HepG2 (cell line): ENCODE measurements around the gene UTRN. TPM values are rescaled to one million over a fixed set of nuclear protein-coding genes. Genes with fewer than 3 reads are reported as not detected.

Source experiments
- ATAC-seq: fragments of 200-7000 bp; cut with Tn5 transposase; 3 replicates; pipeline ENCODE4 v1.9.1; 2020; ENCODE audit warnings: mild to moderate bottlenecking, moderate library complexity
- BruUV-seq: library from RNA; stranded (reverse); fragments of 400-500 nt; replicated peaks from 2 replicates; lab custom pipeline; 2021; lab: Mats Ljungman, UMichigan
- CTCF ChIA-PET: fragments of 300-600 bp; formaldehyde crosslinking; extraction: SDS; loops from one replicate; lab custom pipeline; 2021; ENCODE audit warnings: low total read pairs, inconsistent platforms, low intra/inter-chr PET ratio; lab: Yijun Ruan, JAX
- POLR2A ChIA-PET: fragments of 350-600 bp; sonication (Branson Sonifier 250); formaldehyde crosslinking; loops from one replicate; lab custom pipeline; 2020; ENCODE audit warnings: antibody characterized with exemption, inconsistent platforms; lab: Yijun Ruan, JAX
- DNase-seq: peaks from one replicate; pipeline ENCODE4 v3.0.0-alpha.2; 2015; ENCODE audit warnings: low spot score
- FAIRE-seq: peaks from 3 replicates; lab custom pipeline; 2011; peaks lifted over from hg19 to GRCh38; lab: Jason Lieb, UNC
- H2AFZ ChIP-seq: one replicate; pipeline ENCODE4 v1.6.1; 2011; ENCODE audit warnings: low read length, inconsistent platforms
- H3K27ac ChIP-seq: fragments of 300-600 bp; 3 replicates; pipeline ENCODE4 v1.8.0; 2011; ENCODE audit warnings: mixed run types, mild to moderate bottlenecking, mixed read lengths, low read length, inconsistent platforms; ENCODE audit not compliant: insufficient read depth; ENCODE audit errors: extremely low read length
- H3K27me3 ChIP-seq, 2 experiments: fragments of 200-600 bp in 1 of 2; 2 replicates in 1 of 2; 3 replicates in 1 of 2; pipeline versions ENCODE4 v1.6.0 to v1.8.0; 2011; ENCODE audit warnings: low read length in 2 of 2, mild to moderate bottlenecking in 2 of 2, moderate library complexity in 2 of 2, inconsistent platforms in 1 of 2; ENCODE audit not compliant: insufficient read depth in 2 of 2, control insufficient read depth in 1 of 2
- H3K36me3 ChIP-seq, 2 experiments: fragments of 200-600 bp in 1 of 2; replicated peaks in 1 of 2; 2 replicates in 1 of 2; 3 replicates in 1 of 2; pipeline versions ENCODE4 v1.5.1 to v1.8.0; 2011; ENCODE audit warnings: low read length in 2 of 2, inconsistent platforms in 1 of 2; ENCODE audit not compliant: insufficient read depth in 2 of 2, control insufficient read depth in 1 of 2
- H3K4me1 ChIP-seq: 2 replicates; pipeline ENCODE4 v1.5.1; 2012; ENCODE audit warnings: low read length, inconsistent platforms; ENCODE audit not compliant: insufficient read depth
- H3K4me2 ChIP-seq: 2 replicates; pipeline ENCODE4 v1.6.0; 2011; ENCODE audit warnings: low read depth, low read length, inconsistent platforms
- H3K4me3 ChIP-seq, 3 experiments: fragments of 200-600 bp in 1 of 3; sonication (generic), shearing (Covaris generic) in 1 of 3; replicated peaks in 1 of 3; 2 replicates each; pipeline ENCODE4 v1.5.1; 2011 to 2016; ENCODE audit warnings: low read length in 3 of 3, inconsistent platforms in 2 of 3, low read depth in 2 of 3, mild to moderate bottlenecking in 2 of 3, control low read depth in 1 of 3, mixed read lengths in 1 of 3; ENCODE audit not compliant: insufficient read depth in 1 of 3
- H3K79me2 ChIP-seq: one replicate; pipeline ENCODE4 v1.6.1; 2011; ENCODE audit warnings: low read length, inconsistent platforms; ENCODE audit not compliant: insufficient read depth
- H3K9ac ChIP-seq: 2 replicates; pipeline ENCODE4 v1.6.0; 2011; ENCODE audit warnings: mild to moderate bottlenecking, low read depth, low read length, inconsistent platforms; ENCODE audit not compliant: insufficient read depth
- H3K9me3 ChIP-seq: 2 replicates; pipeline ENCODE4 v1.5.1; 2012; ENCODE audit warnings: mild to moderate bottlenecking, low read length
- H4K20me1 ChIP-seq: 2 replicates; pipeline ENCODE4 v1.6.0; 2011; ENCODE audit warnings: inconsistent platforms, mild to moderate bottlenecking, low read length, moderate library complexity; ENCODE audit not compliant: insufficient read depth
- ESRRA ChIP-seq: sonication (generic); formaldehyde crosslinking; IDR thresholded peaks from 2 replicates; pipeline ENCODE4 v1.5.1; 2020; ENCODE audit warnings: mild to moderate bottlenecking, low read depth, missing genetic modification reagents
- HNRNPK ChIP-seq: fragments of 200-400 bp; formaldehyde crosslinking; IDR thresholded peaks from 2 replicates; pipeline ENCODE4 v1.6.1; 2018; ENCODE audit warnings: low read length, low read depth, moderate library complexity, mild to moderate bottlenecking; ENCODE audit not compliant: poor library complexity, severe bottlenecking
- HNRNPUL1 ChIP-seq: fragments of 200-400 bp; formaldehyde crosslinking; IDR thresholded peaks from 2 replicates; pipeline ENCODE4 v1.6.1; 2017; ENCODE audit warnings: low read depth, mild to moderate bottlenecking, low read length, moderate library complexity
- IKZF1 ChIP-seq: fragments of 450-650 bp; IDR thresholded peaks from 2 replicates; pipeline ENCODE4 v1.7.1; 2016
- WGBS: methylation state at CpG from one replicate; pipeline ENCODE4 v1.1.6; 2017; ENCODE audit warnings: low lambda C conversion rate; 5-methylcytosine and 5-hydroxymethylcytosine counted together
- in situ Hi-C: cut with HindIII; loops from 2 replicates; pipeline ENCODE4 v1.10.0; 2017; ENCODE audit warnings: low pct_unique_long_range_greater_than_20kb; ENCODE audit not compliant: extremely low pct_ligation_motif_present
- intact Hi-C: fragments of 100-400 bp; cut with micrococcal nuclease; formaldehyde crosslinking; loops from one replicate; pipeline ENCODE4 v1.10.0; 2022; ENCODE audit not compliant: unreplicated experiment
- polyA plus RNA-seq, 8 experiments: library from polyadenylated mRNA; depleted of rRNA in 3 of 8; stranded (reverse) in 7 of 8; unstranded in 1 of 8; fragments of >200 nt; fragmentation: Illumina TruSeq in 4 of 8; extraction: Trizol in 4 of 8; gene quantifications; 2 replicates each; pipeline versions ENCODE4 v1.2.1 to v1.2.3, GENCODE V29; 2011 to 2016; ENCODE audit warnings: low read depth in 4 of 8, missing spikeins in 1 of 8, mixed read lengths in 1 of 8; ENCODE audit not compliant: insufficient read depth in 1 of 8
- total RNA-seq, 5 experiments: library from RNA; depleted of rRNA; stranded (reverse); fragments of >200 nt; fragmentation: Illumina TruSeq; extraction: Trizol; gene quantifications; 2 replicates each; pipeline ENCODE4 v1.2.3, GENCODE V29; 2016; ENCODE audit warnings: low read depth in 1 of 5
- TF ChIP-seq, protein P1 (sequence below), 2 experiments: sonication (generic) in 1 of 2; formaldehyde crosslinking in 1 of 2; IDR thresholded peaks; 2 replicates each; pipeline versions ENCODE4 v1.4.0 to v1.6.1; 2016 to 2020; ENCODE audit warnings: borderline replicate concordance in 1 of 2, low read depth in 1 of 2, mild to moderate bottlenecking in 1 of 2, missing genetic modification reagents in 1 of 2
- TF ChIP-seq, protein P2 (sequence below): sonication (generic); formaldehyde crosslinking; IDR thresholded peaks from 2 replicates; pipeline ENCODE4 v1.5.1; 2020; ENCODE audit warnings: mild to moderate bottlenecking, moderate library complexity, missing genetic modification reagents
- TF ChIP-seq, protein P3 (sequence below): sonication (generic); formaldehyde crosslinking; IDR thresholded peaks from 2 replicates; pipeline ENCODE4 v1.4.0; 2020; ENCODE audit warnings: missing genetic modification reagents

UTRN gene
- total and polyA plus RNA-seq, 2 of the 13 experiments (the other 11 are each of a cell fraction or from before 2014, with no cell fraction given): 102 to 116 TPM

DNA sequence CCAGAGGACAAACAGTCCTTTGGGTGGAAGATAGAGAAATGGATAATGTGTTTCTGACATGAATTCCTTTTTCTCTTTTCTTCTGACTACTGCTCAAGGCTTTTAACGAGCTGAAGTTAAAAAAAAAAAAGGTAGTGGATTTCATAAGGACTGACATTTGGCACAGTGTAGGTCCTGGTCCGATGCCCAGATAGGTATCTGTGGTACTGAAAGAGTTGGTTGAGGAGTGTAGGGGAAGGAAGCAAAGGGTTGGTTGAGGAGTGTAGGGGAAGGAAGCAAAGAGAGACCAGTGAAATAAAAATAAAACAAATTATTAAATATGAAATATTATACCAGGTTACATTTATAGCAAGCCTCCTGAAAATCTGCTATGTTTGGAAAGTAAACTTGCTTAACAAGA is 11.8 kb downstream of the UTRN start:
- intact Hi-C loops (no loop called here), in situ Hi-C loops (no loop called here)
- WGBS: 87% methylated on average over 2 of the region's 2 CpGs
- H3K79me2 ChIP-seq: peaks cover 85% of the 10 kb centered on the region
- peaks cover 3% of the 10 kb centered on the region; the same call in 1 of the 2 replicates for H4K20me1 ChIP-seq
- H3K27me3 ChIP-seq: no peaks in the 10 kb centered on the region
- peaks cover 92% of the 10 kb centered on the region for H3K4me1 ChIP-seq
- ChIA-PET POLR2A (interaction anchor here (1.1 to 2.4 kb wide), 2 partner anchors 11 to 15 kb away, joined by 4 to 12 read pairs; no protein-coding TSS in a partner anchor), CTCF (no interaction called here)
- no peak overlapping the region for H2AFZ ChIP-seq
- no TSS peak for BruUV-seq
- TF ChIP-seq ESRRA (no peak), HNRNPK (peak; percentile 53), IKZF1 (no peak)
- no peaks in the 10 kb centered on the region for H3K9me3 ChIP-seq
- H3K4me2 ChIP-seq: peak overlapping the region; percentile 45; the same call in 1 of the 2 replicates
- H3K36me3 ChIP-seq: peaks cover 23 to 55% of the 10 kb centered on the region in 2 experiments
- ATAC-seq (peak; percentile 44; the same call in 2 of the 3 replicates), DNase-seq (no peak), FAIRE-seq (no peak)
- no peak overlapping the region for H3K9ac ChIP-seq
- H3K4me3 ChIP-seq: no peak overlapping the region
- H3K27ac ChIP-seq: peak overlapping the region; percentile 20

DNA sequence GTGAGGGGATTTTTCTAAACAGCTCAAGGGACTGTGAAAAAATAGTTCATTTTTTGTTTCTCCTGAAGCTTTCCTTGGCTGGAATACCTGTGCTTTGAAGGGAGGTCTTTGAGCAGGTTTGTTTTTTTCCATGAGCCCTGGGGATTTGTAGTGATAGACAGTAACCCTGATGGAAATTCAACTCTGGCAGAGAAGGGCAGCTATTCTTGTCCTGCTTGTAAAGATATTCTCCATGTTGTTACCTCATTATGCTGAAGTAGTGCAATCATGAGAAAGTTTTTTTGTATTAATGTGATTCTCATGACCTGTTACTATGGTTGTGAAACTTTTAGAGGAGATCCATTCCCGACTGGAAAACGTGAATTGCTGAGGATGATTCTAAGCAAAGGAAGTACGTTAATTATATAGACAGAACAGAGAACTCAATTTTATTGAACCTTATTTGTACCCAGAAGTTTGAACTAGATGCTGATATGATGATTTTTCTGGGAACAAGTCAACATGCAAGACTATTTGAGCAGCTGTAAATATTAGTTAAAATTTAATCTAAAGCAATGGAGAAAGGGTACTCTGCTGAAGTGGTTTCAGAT is 12.5 kb downstream of the UTRN start:
- POLR2A ChIA-PET: interaction anchor here (1.1 to 2.4 kb wide), 2 partner anchors 11 to 14 kb away, joined by 4 to 12 read pairs; no protein-coding TSS in a partner anchor
- no peaks in the 10 kb centered on the region for H3K27me3 ChIP-seq
- H4K20me1 ChIP-seq: peaks cover 1% of the 10 kb centered on the region; the same call in 1 of the 2 replicates
- H3K9me3 ChIP-seq: no peaks in the 10 kb centered on the region
- H3K27ac ChIP-seq: peak overlapping the region; percentile 20
- peaks cover 83% of the 10 kb centered on the region for H3K79me2 ChIP-seq
- peak overlapping the region in 1 of 3 experiments; percentile 2; a peak in 1 of 6 replicates for H3K4me3 ChIP-seq
- in situ Hi-C loops: no loop called here
- peaks cover 24 to 50% of the 10 kb centered on the region in 2 experiments for H3K36me3 ChIP-seq
- H3K4me2 ChIP-seq: peak overlapping the region; percentile 45
- FAIRE-seq: no peak
- WGBS: 41% methylated on average over 3 of the region's 3 CpGs
- DNase-seq: no peak
- no TSS peak for BruUV-seq
- CTCF ChIA-PET: no interaction called here
- ATAC-seq: peak; percentile 53
- H3K4me1 ChIP-seq: peaks cover 92% of the 10 kb centered on the region
- no peak overlapping the region for H2AFZ ChIP-seq
- H3K9ac ChIP-seq: no peak overlapping the region
- intact Hi-C loops: no loop called here
- TF ChIP-seq, protein P1, sequence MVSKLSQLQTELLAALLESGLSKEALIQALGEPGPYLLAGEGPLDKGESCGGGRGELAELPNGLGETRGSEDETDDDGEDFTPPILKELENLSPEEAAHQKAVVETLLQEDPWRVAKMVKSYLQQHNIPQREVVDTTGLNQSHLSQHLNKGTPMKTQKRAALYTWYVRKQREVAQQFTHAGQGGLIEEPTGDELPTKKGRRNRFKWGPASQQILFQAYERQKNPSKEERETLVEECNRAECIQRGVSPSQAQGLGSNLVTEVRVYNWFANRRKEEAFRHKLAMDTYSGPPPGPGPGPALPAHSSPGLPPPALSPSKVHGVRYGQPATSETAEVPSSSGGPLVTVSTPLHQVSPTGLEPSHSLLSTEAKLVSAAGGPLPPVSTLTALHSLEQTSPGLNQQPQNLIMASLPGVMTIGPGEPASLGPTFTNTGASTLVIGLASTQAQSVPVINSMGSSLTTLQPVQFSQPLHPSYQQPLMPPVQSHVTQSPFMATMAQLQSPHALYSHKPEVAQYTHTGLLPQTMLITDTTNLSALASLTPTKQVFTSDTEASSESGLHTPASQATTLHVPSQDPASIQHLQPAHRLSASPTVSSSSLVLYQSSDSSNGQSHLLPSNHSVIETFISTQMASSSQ (IDR thresholded peaks at IDR 0.05; ENCODE audit: low read depth): peak; percentile 70
- TF ChIP-seq, protein P1 (CRISPR knock-in tag; IDR thresholded peaks at IDR 0.05; ENCODE audit: borderline replicate concordance): no peak; the same call in 1 of the 2 replicates
- TF ChIP-seq, protein P2, sequence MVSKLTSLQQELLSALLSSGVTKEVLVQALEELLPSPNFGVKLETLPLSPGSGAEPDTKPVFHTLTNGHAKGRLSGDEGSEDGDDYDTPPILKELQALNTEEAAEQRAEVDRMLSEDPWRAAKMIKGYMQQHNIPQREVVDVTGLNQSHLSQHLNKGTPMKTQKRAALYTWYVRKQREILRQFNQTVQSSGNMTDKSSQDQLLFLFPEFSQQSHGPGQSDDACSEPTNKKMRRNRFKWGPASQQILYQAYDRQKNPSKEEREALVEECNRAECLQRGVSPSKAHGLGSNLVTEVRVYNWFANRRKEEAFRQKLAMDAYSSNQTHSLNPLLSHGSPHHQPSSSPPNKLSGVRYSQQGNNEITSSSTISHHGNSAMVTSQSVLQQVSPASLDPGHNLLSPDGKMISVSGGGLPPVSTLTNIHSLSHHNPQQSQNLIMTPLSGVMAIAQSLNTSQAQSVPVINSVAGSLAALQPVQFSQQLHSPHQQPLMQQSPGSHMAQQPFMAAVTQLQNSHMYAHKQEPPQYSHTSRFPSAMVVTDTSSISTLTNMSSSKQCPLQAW (CRISPR knock-in tag): no peak
- TF ChIP-seq, protein P3, sequence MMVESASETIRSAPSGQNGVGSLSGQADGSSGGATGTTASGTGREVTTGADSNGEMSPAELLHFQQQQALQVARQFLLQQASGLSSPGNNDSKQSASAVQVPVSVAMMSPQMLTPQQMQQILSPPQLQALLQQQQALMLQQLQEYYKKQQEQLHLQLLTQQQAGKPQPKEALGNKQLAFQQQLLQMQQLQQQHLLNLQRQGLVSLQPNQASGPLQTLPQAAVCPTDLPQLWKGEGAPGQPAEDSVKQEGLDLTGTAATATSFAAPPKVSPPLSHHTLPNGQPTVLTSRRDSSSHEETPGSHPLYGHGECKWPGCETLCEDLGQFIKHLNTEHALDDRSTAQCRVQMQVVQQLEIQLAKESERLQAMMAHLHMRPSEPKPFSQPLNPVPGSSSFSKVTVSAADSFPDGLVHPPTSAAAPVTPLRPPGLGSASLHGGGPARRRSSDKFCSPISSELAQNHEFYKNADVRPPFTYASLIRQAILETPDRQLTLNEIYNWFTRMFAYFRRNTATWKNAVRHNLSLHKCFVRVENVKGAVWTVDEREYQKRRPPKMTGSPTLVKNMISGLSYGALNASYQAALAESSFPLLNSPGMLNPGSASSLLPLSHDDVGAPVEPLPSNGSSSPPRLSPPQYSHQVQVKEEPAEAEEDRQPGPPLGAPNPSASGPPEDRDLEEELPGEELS (CRISPR knock-in tag): 0 out of 2 replicates have a peak, but pooled peaks have one; percentile 6
- no peak for TF ChIP-seq HNRNPUL1
